BJ (cell line): Measurements from ENCODE around the gene INTS2. TPM values are rescaled to one million over a fixed set of nuclear protein-coding genes. Genes with fewer than 3 reads are reported as not detected.

Source experiments
- CTCF ChIA-PET: fragments of 350-600 bp; formaldehyde crosslinking; extraction: SDS; loops from one replicate; lab custom pipeline; 2021; ENCODE audit warnings: antibody characterized with exemption, inconsistent platforms; lab: Yijun Ruan, JAX
- POLR2A ChIA-PET: fragments of 300-600 bp; sonication (Branson Sonifier 250); formaldehyde crosslinking; extraction: SDS; loops from one replicate; lab custom pipeline; 2021; ENCODE audit warnings: antibody characterized with exemption; lab: Charles Lee
- DNase-seq: peaks from one replicate; pipeline ENCODE4 v3.0.0-alpha.2; 2011; ENCODE audit warnings: low read depth
- H3K27me3 ChIP-seq: 2 replicates; pipeline ENCODE4 v1.6.0; 2011; ENCODE audit warnings: low read length; ENCODE audit not compliant: control insufficient read depth, insufficient read depth
- H3K36me3 ChIP-seq: 2 replicates; pipeline ENCODE4 v1.5.1; 2011; ENCODE audit warnings: low read length; ENCODE audit not compliant: control insufficient read depth, insufficient read depth
- H3K4me3 ChIP-seq: 2 replicates; pipeline ENCODE4 v1.5.1; 2011; ENCODE audit warnings: low read depth, mild to moderate bottlenecking, control low read depth, low read length
- CTCF ChIP-seq: IDR thresholded peaks from 2 replicates; pipeline ENCODE4 v1.5.1; 2011; ENCODE audit warnings: low read depth, mild to moderate bottlenecking, control low read depth, inconsistent platforms, low read length, moderate library complexity; ENCODE audit not compliant: insufficient read depth
- polyA plus RNA-seq: library from polyadenylated mRNA; depleted of rRNA; stranded (reverse); fragments of >200 nt; gene quantifications from 2 replicates; pipeline ENCODE4 v1.2.3, GENCODE V29; 2011

INTS2 gene
- polyA plus RNA-seq, 1 experiment = 3.5 TPM

GRCh38 chr17:61852857-61853256, 74.9 kb downstream of the INTS2 start:
- Histone ChIP-seq H3K27me3 (no peaks in the 10 kb centered on the region), H3K36me3 (no peaks in the 10 kb centered on the region), H3K4me3 (no peak overlapping the region)
- ChIA-PET CTCF (interaction anchor here (0.6 kb wide), 1 partner anchor 13 kb away, joined by 3 read pairs; no protein-coding TSS in a partner anchor), POLR2A (no interaction called here)
- no peak for DNase-seq
- TF ChIP-seq CTCF = no peak

GRCh38 chr17:61849674-61850073, 78.1 kb downstream of the INTS2 start:
- DNase-seq = no peak
- Histone ChIP-seq H3K4me3 (no peak overlapping the region), H3K36me3 (no peaks in the 10 kb centered on the region), H3K27me3 (no peaks in the 10 kb centered on the region)
- CTCF ChIA-PET = no interaction called here
- no peak for TF ChIP-seq CTCF
- POLR2A ChIA-PET = no interaction called here

GRCh38 chr17:61848896-61849295, 78.9 kb downstream of the INTS2 start:
- Histone ChIP-seq H3K36me3 (no peaks in the 10 kb centered on the region), H3K27me3 (no peaks in the 10 kb centered on the region), H3K4me3 (no peak overlapping the region)
- CTCF ChIA-PET = no interaction called here
- POLR2A ChIA-PET = no interaction called here
- no peak for TF ChIP-seq CTCF
- no peak for DNase-seq

GRCh38 chr17:61848247-61848646, 79.5 kb downstream of the INTS2 start:
- POLR2A ChIA-PET = no interaction called here
- CTCF ChIA-PET = interaction anchor here (0.7 kb wide), 1 partner anchor 37 kb away, joined by 4 read pairs; no protein-coding TSS in a partner anchor
- no peak for DNase-seq
- no peak for TF ChIP-seq CTCF
- Histone ChIP-seq H3K27me3 (no peaks in the 10 kb centered on the region), H3K36me3 (no peaks in the 10 kb centered on the region), H3K4me3 (no peak overlapping the region)

GRCh38 chr17:61847659-61848058, 80.1 kb downstream of the INTS2 start:
- Histone ChIP-seq H3K27me3 (no peaks in the 10 kb centered on the region), H3K36me3 (no peaks in the 10 kb centered on the region), H3K4me3 (no peak overlapping the region)
- ChIA-PET CTCF (interaction anchor here (0.7 kb wide), 1 partner anchor 38 kb away, joined by 4 read pairs; no protein-coding TSS in a partner anchor), POLR2A (no interaction called here)
- DNase-seq = no peak
- no peak for TF ChIP-seq CTCF
